8988T (cell line): Measurements from ENCODE around the gene COQ8A.
"Not testable (repeated sequence)": the region's sequence is repeated elsewhere in the genome, so short reads cannot be mapped to it uniquely, and the experiment has no call there.

ENCODE experiments used
- DNase-seq: peaks from one replicate; pipeline ENCODE4 v3.0.0; 2011

COQ8A gene

DNA sequence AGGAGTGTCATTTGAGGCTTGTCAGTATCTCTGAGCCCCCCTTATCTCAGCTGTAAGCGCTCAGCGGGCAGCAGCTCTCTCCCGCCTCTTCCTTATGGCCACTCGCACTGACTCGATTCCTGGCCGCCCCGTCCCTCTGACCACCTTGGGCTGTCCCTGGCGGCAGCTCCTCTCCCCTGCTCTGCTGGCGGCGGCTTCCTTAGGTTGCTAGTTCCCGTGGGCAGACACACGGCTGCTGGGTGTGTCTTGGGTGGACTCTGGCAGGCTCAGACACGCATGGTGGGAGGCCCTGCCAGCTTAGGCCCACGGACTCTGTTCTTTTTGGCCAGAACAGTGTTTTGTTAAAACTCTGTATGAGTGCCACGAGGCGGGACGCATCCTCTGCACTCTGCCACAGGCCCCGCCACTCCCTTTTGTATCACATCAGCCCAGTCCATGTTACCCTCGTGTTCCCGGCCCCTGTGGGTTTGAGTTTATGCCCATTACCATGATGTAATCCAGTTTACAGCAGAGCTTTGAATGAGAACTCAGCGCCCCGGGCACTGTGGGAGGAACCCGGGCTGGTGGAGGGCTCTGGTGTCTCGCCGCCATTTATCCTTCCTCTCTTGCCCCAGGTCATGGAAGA, 45.9 kb downstream of the COQ8A start:
- no peak for DNase-seq

DNA sequence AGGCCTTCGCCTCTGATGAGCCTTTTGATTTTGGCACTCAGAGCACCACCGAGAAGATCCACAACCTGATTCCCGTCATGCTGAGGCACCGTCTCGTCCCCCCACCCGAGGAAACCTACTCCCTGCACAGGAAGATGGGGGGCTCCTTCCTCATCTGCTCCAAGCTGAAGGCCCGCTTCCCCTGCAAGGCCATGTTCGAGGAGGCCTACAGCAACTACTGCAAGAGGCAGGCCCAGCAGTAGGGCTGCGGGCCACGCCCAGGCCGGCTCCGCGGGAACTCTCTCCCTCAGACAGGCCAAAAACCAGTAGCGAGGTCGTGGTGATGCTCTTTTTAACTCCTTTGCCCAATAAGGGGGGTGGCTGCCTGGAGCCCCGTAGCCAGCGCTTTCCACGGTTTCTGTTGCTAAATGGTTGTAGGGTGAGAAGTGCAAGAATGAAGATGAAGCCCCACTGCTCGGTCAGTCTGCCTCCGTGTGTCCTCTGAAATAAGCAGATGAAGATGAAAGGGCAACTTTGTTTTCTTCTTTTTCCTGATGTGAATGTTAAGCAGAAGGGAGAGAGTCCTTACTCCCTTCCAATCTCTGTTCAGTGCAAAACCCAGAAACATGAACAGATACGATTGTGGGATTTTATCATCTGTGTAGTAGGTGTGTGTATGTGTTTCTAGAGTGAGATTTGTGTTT, 46.5 kb downstream of the COQ8A start:
- DNase-seq: no peak

DNA sequence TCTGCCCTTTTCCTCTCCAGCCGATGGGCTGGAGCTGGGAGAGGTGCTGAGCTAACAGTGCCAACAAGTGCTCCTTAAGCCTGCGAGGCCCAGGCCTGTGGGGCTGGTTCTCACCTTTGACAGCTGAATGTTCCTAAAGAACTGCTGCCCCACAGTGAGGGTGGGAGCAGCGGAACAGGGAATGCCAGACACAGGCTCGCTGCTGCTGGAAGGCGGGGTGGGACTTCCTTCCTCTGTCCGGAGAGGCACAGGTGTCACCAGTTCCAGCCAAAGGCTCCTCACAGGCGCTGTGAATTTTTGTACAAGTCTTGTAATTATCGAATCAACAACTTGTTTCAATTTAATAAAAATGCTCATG, 47.1 kb downstream of the COQ8A start:
- DNase-seq: no peak

DNA sequence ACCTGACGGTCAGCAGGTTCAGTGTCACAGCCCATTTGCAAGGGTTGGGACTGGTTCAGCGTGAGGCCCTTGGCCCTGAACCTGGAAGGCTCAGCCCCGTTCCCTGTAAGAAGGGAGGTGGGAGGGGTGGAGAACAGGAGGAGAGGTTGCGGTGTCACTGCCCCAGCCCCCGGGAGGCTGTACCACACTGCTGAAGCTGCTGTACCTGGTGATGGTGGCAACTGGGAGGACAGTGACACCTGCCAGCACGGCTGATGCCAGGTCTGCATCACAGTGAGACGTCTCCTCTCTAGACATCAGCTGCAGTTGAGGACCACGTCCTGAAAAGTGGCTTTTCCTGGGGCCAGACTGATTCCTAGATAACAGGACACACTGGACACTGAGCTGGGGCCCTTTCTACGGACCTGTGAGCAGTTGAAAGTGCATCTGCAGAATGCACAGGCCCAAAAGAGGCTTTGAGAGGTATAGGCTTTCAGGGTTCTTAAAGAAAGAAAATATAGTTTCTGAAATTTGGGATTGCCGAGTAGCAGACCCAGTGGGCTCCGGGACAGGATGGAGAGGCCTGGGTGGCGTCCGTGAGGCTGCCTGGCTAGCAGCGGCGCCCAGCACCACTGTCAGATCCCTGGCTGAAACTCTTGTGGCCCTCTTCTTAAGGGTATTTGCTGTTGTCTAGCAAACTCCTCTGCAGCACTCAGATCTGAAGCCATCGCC, 47.7 kb downstream of the COQ8A start:
- DNase-seq: no peak

DNA sequence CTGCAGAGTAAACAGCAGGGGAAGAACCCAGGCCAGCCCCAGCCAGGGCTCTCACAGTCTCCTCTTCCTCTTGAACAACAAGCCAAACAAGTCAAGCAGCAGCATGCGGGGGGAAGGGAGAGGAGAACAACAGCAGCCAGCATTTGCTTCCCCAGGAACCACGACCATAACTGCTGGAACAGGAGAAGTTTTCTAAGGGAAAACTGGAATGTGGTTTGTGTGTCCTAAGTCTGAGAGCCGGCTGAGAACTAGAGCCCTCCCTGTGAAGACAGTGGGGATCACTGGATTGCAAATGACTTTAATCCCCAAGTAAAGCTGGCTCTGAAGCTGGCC, 48.2 kb downstream of the COQ8A start:
- no peak for DNase-seq

DNA sequence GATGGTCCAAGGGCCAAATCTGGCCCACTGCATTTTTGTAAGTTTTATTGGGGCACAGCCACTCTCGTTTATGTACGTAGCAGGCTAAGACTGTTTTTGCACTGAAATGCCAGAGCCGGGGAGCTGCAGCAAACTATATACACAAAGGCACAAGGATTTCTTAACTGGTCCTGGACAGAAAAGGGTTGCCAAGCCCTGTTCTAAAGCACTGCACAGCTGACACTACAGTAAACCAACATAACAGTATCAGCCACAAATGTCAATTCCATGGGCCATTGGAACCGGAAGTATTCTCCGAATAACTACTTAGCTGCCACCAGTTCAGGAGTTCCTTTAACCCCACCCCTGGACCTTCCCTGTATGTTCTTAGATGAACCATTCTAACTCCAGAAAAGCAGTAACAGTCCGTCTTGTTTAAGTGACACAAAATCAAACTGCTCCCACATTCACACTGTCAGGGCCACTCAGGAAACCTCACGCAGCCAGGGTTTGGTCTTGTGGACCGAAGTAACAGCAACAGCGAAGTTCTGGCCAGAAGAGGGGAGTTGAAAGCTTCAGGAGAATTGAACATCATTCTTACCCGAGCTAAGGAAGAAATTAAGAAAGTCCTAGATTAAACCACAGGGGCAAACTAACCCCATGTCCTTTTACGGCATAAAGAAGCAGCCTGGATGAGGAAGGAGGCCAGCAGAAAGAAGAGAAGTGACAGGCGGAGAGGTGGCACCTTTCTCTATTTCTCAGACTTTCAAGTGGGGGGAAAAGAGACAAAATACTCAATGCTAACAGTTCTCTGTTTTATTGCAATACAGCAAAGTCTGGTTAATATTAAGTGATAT, 49.2 kb downstream of the COQ8A start:
- DNase-seq: no peak

DNA sequence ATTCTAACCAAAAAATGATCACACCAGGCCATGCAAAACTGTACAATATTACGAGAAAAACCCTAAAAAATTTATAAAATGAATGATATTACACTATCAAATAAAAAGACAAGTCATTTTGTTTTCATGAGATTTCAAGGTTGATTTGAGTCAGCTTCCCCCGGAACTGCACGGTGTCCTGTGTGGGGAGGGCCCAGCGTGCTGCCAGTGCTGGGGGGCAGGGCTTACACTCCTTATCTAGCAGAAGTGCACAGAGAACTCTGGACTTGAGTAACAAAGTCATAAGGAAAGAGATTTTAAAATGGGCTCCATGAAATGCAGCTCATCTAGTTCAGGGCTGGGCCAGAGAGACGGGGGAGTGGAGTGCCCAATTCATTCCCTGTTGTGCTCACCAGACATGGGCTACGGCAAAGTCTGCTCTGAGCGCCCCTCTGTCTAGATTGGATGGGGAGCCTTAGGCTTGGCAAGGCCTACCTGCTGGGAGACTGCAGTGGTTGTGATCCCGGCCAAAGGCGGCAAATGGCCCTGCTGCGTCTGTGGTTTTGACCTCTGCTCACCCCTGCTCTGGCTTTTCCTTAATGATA, 50.1 kb downstream of the COQ8A start:
- DNase-seq: no peak

DNA sequence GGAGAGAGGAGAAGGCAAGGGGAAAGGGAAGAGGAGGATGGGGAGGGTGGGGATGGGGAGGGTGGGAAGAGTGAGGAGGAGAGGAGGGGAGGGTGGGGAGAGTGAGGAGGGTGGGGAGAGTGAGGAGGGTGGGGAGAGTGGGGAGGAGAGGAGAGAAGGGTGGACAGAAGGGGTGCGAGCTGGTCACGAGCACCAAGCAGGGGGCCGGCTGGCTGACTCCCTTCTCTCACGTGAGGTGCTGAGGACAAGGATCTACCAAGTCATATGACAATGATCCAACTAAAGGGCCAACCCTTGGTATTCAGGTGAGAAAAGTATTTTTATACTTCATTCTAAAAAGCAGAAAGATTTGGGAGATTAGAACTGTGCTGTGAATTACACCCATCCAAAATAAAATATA, 51.8 kb downstream of the COQ8A start:
- no peak for DNase-seq

DNA sequence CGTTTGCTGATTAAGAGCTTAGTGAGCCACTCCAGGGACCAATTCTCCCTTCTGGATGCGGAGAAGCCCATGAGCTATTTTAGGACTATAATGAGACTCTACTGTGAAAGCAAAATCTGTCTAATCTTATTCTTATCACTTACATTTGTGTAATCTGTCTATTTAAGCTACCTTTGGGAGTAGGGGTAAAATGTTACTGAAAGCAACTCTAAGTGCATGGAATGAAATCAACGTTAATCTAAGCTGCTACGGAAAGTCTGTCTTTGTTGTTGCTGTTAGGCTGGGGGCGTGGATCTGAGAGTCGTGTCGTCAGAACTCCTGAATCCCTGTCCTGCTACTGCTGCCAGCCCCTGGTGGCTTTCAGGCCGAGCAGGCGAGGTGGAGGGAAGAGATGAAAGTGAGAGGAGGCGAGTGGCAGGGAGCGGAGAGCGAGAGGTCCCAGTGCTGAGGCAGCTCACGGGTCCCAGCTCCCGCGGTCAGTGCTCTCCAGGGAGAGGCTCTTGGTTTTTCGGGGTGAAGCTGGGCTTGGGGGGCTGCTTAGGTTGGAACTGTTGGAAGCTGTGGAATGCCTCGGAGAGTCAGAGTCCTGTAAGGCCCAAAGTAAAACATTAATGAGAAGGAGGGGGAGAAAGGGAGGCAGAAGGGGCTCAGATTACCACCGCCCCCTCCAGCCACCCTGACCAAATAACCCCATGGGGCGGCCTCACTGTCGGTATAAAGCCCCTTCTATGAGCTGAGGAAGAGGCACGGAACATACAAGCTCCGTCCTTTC, 53.9 kb downstream of the COQ8A start:
- DNase-seq: no peak

DNA sequence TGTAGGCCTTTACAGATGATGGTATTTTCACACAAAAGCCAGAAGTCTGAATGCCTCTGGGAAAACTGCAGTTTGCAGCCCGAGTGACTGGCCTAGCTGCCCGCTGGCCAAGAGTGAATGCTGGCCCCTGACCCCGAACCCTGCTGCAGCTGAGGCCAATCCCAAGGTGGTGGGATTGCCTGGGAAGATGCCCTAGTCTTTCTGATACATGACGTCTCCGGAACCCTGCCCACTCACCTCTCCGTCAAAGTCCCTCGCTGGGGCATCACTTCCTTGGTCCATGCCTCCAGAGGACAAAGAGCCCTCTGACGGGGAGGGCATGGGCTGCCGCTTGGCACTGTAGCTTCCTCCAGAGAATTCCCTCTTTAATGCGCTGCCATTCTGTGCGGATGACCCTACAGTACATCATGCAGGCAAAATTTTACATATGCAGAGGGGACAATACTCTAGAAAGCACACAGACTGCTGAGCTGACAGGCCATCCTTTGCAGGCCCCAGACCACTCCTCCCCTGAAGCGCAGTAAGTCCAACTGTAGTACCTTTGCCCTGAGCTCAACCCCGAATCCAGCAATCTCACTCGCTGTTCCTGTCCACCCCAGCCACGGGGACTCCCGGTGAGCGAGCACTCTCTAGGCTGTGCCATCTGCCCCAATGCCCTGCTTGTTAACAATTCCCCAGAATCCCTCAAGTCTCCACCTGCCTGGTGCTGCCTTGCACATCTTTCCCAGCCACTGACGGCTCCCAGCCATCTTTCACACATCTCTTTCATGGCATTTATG, 54.7 kb downstream of the COQ8A start:
- no peak for DNase-seq

DNA sequence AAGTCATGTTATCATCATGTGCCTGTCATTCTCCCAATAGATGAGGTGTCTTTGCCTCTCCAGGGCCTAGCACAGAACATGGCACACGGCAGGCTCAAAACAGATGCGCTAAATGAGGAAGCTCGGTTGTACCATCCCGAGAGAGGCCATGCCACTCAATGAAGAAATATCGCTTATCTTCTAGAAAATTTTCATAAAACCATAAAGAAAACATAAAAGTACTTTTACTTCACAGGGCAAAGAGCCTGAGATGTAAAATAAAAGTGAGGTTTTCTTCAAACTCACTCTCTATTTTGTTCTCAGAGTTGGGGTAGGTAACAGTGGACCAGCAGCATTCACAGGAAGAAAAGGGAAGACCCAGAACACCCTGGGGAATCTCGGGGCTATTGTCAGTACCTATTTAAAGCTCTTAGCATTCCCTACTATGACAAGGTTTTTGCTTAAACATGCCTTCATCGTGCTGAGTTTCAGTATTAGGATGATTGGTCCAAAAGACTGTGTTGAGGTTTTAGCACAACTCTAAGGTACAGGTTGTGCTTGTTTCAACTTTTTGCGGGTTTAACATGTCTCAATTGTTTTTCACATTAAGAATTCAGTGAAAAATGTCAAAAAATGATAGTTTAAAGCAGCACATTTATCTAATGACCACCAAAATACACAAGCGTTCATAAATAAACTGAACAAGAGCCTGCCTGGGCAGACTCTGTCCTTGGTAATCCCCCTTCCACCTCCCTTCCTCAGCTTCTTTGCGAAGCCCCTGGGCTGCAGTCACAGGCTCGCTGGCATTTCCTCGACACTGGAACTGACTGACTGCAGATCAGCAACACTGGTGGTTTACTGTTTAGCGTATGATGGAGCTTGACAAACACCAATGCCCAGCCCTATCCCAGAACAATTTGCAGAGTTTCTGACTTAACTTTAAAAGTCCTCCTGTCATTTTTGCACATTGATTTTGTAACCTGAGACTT, 55.6 kb downstream of the COQ8A start:
- DNase-seq: no peak

DNA sequence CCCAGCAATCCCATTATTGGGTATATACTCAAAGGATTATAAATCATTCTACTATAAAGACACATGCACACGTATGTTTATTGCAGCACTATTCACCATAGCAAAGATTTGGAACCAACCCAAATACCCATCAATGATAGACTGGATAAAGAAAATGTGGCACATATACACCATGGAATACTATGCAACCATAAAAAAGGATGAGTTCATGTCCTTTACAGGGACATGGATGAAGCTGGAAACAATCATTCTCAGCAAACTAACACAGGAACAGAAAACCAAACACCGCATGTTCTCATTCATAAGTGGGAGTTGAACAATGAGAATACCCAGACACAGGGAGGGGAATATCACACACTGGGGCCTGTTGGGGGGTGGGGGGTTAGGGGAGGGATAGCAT, 59.5 kb downstream of the COQ8A start:
- not testable (repeated sequence) for DNase-seq

DNA sequence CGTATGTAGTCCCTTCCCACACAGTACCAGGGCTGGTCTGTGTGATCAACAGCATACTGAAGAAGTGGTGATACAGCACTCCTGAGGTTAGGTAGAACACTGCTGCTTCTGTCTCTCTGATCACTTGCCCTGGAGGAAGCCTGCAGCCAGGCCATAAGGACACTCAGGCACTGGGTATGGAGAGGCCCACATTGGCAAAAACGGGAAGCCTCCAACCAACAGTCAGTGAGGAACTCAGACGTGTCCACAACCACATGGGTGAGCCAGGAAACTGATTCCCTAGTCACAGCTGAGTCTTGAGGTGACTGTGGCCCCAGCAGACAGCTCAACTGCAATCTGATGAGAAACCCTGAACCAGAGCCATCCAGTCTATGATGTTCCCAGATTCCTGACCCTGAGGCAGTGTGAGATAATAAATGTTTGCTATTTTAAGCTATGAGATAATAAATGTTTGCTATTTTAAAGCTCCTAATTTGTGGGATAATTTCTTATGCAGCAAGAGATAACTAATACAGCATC, 62.5 kb downstream of the COQ8A start:
- no peak for DNase-seq

DNA sequence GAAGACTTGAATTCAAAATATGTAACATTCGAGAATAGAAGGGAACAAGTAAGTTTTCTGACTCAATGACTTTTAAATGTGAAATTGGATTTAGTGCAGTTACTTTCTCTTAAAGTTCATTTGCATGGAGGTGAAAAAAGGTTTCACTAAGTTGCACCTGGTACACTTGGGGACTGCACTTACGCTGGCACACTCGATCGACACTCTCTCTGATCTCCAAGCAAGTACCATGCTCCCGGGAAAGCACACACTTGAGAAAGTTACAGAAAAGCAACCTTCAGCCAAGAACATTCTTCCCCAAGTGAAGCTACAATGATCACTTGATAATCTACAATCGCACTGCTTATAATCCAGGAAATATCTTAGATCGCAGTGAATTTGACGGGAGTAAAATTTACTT, 63.1 kb downstream of the COQ8A start:
- no peak for DNase-seq

DNA sequence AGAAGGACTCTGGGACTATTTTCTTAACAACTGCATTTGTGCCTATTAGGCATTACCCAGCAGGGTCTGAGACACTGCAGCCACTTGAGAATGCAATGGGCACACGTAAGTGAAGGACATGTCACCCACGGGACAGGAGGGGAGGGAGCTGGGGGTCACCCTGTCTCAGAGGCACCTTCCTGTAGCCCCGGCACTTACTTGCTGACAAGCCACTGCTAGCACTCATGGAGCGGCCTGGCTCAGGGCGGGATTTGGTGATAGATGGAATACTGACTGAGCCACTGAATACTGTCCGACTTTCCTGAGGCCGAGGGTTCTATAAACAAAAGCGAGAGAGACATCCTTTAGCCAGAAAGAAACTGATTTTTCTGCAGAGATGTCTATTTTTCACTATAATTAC, 64.7 kb downstream of the COQ8A start:
- DNase-seq: no peak

DNA sequence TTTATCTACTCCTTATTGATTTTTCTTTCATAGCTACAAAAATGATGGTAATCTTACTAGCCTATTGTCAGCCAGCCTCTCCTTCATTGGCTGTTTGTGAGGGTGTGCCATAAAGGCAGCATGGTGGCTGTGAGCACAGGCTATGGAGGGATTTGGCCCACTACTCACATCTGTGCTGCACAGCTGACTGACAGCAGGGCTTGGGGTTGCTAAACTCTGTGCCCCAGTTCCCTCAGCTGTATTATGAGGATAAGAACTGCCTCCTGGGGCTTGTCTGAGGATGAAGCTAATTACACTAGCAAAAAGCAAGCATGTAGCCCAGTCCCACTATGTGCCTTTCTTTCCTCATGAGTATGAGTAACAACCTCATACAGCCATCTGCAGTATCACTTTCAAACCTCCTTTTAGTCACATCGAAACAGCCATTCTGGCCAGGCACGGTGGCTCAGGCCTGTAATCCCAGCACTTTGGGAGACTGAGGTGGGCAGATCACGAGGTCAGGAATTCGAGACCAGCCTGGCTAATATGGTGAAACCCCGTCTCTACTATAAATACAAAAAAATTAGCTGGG, 66.2 kb downstream of the COQ8A start:
- DNase-seq: no peak

DNA sequence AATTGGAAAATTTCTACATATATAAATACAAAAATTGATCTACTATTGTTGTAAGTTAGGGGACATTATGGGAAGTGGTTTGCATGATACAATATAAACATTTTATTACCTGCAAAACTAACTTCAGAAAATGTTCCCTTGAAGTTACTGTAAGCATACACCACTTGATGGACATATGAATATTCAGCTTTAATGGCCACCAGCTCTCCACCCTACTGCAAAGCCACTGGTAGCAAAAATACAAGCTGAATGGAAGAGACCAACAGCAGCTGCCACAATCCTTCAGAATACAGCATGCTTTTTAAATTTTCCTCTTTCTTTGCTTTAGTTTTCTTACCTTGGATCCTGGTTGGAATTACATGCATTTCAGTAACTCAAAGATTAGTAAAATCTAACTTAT, 69.8 kb downstream of the COQ8A start:
- no peak for DNase-seq

DNA sequence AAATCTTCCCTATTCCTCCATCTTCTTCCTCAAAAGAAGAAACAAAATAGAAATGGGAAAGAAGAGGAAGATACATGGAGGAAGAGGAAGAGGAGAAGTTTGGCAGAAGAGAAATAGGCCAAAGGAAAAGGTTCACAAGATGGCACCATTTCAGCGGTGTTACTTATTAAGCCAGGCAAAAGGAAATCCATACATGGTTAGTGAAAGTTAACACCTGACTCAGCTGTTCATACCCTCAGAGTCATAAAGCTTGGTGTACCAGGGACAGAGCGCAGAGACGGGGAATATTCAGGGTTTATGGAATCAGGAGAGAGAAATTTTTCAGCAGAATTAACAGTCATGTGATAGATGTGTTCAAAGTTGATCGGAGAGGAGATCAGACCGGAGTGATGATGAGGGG, 70.6 kb downstream of the COQ8A start:
- DNase-seq: no peak

DNA sequence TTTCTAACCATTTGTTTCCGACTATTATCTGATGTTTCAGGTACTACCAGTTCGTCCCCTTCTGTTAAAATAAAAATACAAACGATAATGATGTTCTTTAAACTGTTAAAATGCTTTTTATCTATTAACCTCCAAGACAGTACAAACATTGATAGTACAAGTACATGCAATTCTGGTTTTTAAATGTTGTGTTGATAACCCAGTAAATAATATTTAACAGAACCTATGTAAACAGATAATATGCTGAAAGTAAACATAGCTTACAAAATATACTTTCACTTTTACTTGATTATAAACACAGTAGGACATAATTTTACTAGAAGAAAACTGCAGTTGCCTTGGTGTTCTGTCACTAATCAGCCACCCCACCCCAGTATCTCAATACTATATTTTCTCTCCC, 76.9 kb downstream of the COQ8A start:
- no peak for DNase-seq

DNA sequence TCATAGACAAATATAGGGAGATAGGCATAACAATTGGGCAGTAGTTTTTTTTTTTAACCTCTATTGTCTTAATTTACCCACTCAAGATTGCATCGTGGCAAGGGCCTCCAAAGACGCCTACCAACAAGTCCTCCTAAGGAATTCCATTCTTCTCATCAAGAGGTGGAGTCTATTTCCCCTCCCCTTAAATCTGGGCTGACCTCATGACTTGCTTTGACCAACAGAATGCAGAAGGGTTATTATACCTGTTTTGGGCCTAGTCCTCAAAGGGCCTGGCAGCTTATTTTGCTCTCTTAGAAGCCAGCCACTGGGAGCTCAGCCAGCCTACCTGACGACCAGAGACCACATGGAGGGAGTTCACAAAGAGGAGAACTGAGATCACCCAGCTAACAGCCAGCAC, 92.3 kb downstream of the COQ8A start:
- no peak for DNase-seq
